ENCODE measurements around the gene MYO9A. TPM values are rescaled to one million over a fixed set of nuclear protein-coding genes. Genes with fewer than 3 reads are reported as not detected.

MYO9A gene
- polyA plus RNA-seq, 1 donor from 2014 or later = 23.1 TPM

DNA sequence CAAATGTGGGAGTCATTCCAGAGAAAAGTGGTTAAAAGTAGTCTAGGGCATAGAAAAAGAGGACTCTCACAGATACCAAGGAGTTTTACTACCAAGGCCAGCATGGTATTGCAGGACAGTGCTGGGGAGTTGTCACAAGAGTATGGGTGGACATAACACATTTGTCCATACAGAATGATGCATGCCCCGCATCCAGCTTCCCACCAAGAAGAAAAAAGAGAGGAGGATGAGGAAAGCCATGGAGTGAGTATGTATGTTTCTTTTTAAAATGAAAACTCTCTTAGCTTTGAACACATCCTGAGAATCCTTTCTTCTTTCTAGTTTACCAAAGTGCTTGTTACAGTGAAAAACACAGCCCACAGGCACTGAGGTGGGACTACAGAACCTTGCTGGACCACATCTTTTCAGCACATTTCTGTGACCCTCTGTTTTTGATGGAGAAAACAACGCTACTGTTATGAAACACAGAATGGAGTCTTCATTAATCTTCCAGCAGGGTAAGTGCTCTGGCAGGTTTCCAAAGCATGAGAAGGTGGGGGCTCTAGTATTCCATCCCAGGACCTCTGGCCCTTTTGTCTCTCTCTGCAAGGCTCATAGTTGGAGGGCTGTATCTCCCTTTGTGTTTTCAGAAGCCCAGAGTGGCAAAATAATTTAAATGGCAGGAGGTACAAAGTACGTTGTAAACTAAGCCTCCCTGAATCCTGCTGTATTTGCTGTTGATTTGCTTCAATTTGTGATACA, 294.9 kb downstream of the MYO9A start:
- Mint-ChIP-seq H3K27me3 (no peaks in the 10 kb centered on the region), H3K4me1 (no peaks in the 10 kb centered on the region), H3K27ac (no peak overlapping the region), H3K36me3 (peaks cover 35% of the 10 kb centered on the region), H3K9me3 (peaks cover 4 to 43% (median 13%) of the 10 kb centered on the region in 3 donors), H3K4me3 (no peak overlapping the region)

DNA sequence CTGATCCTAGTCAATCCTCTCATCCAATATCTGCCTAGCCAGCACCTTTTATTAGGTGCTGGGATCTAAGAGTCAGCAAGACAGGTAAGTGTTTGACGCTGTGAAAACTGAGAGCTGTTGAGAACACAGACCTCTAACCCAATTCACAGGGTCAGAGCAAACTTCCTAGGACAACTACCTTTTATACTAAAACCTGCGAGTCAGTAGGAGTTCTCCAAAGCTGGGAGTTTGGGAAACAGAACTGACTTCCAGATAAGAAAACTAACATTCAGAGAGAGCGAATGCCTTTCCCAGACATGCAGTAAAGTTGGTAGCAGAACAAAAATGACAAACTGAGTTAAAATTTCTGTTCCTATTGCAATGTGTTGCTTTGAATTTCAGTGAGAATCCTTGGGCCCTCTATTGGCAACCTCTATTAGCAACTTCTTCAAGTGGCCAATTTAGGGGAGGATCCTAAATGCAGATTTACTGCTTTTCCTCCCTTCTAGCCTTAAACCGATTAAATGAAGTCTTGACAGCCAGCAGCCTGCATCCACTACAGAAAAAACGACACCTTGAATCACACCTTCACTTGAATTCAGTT, 296.3 kb downstream of the MYO9A start:
- Mint-ChIP-seq H3K4me1 (no peaks in the 10 kb centered on the region), H3K9me3 (peaks cover 4 to 43% (median 13%) of the 10 kb centered on the region in 3 donors), H3K4me3 (no peak overlapping the region), H3K27ac (no peak overlapping the region), H3K36me3 (peaks cover 25% of the 10 kb centered on the region), H3K27me3 (no peaks in the 10 kb centered on the region)

GRCh38 chr15:71820127-71820526, 297.8 kb downstream of the MYO9A start:
- H3K4me1 Mint-ChIP-seq = no peaks in the 10 kb centered on the region

GRCh38 chr15:71817351-71817750, 300.6 kb downstream of the MYO9A start:
- Mint-ChIP-seq H3K27me3 (no peaks in the 10 kb centered on the region), H3K36me3 (peaks cover 5% of the 10 kb centered on the region), H3K4me3 (no peak overlapping the region), H3K4me1 (no peaks in the 10 kb centered on the region), H3K27ac (no peak overlapping the region), H3K9me3 (peaks cover 0 to 26% (median 10%) of the 10 kb centered on the region in 3 donors)

More at GRCh38 chr15:71820127-71820526, 297.8 kb downstream of the MYO9A start:
- H3K4me3 Mint-ChIP-seq = no peak overlapping the region
- H3K9me3 Mint-ChIP-seq = peaks cover 4 to 43% (median 13%) of the 10 kb centered on the region in 3 donors
- H3K36me3 Mint-ChIP-seq = peaks cover 18% of the 10 kb centered on the region
- H3K27me3 Mint-ChIP-seq = no peaks in the 10 kb centered on the region
- H3K27ac Mint-ChIP-seq = no peak overlapping the region

GRCh38 chr15:71815301-71815700, 302.6 kb downstream of the MYO9A start:
- no peaks in the 10 kb centered on the region for H3K4me1 Mint-ChIP-seq
- H3K36me3 Mint-ChIP-seq = no peaks in the 10 kb centered on the region
- no peak overlapping the region for H3K4me3 Mint-ChIP-seq
- no peak overlapping the region for H3K27ac Mint-ChIP-seq
- no peaks in the 10 kb centered on the region for H3K27me3 Mint-ChIP-seq
- peaks cover 0 to 10% (median 7%) of the 10 kb centered on the region in 3 donors for H3K9me3 Mint-ChIP-seq

DNA sequence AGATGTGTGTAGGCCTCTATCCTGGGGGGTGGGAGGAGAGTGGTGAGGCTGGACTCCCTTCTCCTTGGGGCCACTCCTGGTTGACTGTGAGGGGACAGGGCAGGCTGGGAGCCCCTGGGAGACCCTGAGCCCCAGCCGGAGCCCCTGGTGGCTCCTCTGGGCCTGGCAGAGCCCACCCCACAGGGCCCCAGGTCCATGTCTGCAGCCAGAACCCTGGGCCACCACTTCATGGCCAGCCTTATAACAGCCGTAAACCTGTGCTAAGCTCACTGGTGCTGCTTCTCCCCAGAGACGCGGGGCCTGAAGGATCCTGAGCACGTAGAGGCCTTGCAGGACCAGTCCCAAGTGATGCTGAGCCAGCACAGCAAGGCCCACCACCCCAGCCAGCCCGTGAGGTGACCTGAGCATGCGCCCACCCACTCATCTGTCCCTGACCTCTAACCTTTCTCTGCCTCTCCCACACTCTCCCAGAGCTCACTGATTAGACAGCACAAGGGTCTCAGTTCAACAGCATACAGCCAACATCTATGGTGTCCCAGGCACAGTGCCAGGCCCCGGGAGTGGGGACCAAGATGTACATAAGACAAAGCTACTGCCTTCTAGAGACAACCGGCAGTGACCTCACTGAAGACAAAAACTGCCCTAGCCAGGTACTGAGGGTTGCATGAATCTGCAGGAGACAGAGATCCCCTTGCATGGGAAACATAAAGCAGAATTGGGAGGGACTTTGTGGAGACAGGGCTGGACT, 304.1 kb downstream of the MYO9A start:
- Mint-ChIP-seq H3K27me3 (no peaks in the 10 kb centered on the region), H3K27ac (no peak overlapping the region), H3K36me3 (no peaks in the 10 kb centered on the region), H3K4me1 (no peaks in the 10 kb centered on the region), H3K4me3 (no peak overlapping the region), H3K9me3 (peaks cover 0 to 4% (median 0%) of the 10 kb centered on the region in 3 donors)

- no peaks in the 10 kb centered on the region for H3K36me3 Mint-ChIP-seq
- no peak overlapping the region for H3K27ac Mint-ChIP-seq
- H3K4me3 Mint-ChIP-seq = no peak overlapping the region
- H3K9me3 Mint-ChIP-seq = no peaks in the 10 kb centered on the region
- H3K27me3 Mint-ChIP-seq = no peaks in the 10 kb centered on the region
- H3K4me1 Mint-ChIP-seq = no peaks in the 10 kb centered on the region
Measured at GRCh38 chr15:71812966-71813722, 304.8 kb downstream of the MYO9A start.

DNA sequence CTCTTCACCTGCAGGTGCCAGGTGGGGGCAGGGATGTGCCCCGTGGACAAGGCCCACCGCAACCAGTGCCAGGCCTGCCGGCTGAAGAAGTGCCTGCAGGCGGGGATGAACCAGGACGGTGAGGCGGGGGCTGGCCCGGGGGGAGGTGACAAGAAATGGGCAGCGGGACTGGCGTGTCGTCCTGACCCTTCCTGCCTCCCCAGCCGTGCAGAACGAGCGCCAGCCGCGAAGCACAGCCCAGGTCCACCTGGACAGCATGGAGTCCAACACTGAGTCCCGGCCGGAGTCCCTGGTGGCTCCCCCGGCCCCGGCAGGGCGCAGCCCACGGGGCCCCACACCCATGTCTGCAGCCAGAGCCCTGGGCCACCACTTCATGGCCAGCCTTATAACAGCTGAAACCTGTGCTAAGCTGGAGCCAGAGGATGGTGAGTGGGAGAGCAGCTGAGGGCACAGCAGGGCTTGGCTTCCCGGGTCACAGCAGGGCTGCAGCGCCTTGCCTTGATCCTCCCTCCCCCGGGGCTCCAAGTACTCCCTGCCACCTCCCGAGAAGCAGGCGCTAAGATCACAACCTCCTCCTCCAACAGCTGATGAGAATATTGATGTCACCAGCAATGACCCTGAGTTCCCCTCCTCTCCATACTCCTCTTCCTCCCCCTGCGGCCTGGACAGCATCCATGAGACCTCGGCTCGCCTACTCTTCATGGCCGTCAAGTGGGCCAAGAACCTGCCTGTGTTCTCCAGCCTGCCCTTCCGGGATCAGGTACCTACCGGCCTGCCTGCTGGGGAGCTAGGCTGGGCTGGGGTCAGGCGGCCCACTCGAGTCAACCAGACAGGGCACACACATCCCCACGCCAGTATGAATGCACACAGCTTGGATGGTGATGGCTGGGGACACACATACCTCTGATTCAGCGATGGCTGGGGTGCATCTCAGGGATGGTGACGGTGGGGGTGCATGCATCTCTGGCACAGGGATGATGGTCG, 305.9 kb downstream of the MYO9A start:
- Mint-ChIP-seq H3K4me1 (no peaks in the 10 kb centered on the region), H3K36me3 (no peaks in the 10 kb centered on the region), H3K4me3 (no peak overlapping the region), H3K27ac (no peak overlapping the region), H3K9me3 (no peaks in the 10 kb centered on the region), H3K27me3 (no peaks in the 10 kb centered on the region)

DNA sequence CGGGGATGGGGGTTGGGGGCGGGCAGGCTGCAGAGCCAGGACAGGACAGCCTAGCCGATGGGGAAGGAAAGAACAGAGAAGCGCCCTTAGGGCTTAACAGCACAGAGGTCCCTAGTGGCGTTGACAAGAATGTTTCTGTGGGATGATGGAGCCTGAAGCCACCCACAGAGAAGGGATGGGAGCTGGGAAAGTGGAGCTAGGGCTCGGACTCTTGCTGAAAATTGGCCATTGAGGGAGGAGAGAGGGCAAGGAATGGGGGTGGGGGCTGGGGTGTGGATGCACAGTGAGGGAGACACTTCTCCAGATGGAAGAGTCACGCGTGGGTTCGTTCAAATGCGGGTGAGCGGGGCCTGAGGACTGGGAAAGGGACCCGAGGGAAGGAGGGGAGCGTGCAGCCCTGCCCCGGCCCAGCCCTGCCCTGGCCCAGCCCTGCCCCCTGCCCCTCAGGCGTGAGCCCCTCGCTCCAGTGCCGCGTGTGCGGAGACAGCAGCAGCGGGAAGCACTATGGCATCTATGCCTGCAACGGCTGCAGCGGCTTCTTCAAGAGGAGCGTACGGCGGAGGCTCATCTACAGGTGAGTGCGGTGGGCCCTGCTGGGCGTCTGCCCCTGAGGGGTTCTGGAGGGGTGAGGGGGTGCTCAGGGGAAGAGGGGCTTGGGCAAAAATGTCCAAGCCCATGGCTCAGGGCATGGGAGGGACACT, 306.8 kb downstream of the MYO9A start:
- H3K9me3 Mint-ChIP-seq = no peaks in the 10 kb centered on the region
- H3K27ac Mint-ChIP-seq = no peak overlapping the region
- no peaks in the 10 kb centered on the region for H3K27me3 Mint-ChIP-seq
- no peaks in the 10 kb centered on the region for H3K36me3 Mint-ChIP-seq
- H3K4me3 Mint-ChIP-seq = no peak overlapping the region
- no peaks in the 10 kb centered on the region for H3K4me1 Mint-ChIP-seq

DNA sequence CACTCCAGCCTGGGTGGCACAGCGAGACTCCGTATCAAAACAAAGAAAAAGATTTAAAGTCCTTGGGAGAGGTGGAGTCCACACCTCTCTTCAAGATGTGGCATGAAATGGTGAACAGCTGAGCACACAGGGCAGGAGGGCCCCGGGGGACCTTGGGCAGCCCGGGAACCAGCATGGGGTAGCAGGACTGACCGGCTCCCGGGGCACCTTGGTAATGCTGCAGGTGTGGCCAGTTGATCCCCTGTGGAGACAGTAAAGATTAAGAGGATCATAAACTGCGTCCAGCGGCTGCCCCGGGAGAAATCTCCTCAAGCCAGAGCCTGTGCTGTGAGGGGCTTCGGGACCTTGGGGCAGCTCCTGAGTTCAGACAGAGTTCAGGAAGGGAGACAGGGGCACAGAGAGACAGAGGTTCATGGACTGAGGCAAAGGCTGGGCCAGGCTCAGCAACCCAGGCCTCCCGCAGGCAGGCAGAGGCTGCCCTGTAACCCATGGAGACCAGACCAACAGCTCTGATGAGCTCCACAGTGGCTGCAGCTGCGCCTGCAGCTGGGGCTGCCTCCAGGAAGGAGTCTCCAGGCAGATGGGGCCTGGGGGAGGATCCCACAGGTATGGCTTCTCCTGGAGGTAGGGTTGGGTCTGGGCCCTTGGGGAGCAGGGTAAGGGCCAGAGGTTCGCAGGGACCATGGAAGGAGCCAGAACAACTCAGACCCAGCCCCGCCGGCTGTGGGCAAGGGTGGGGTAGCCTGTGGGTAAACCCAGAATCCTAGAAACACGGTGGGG, 307.5 kb downstream of the MYO9A start, which contains the start of gene NR2E3:
Gene NR2E3 (plus strand): TSS at position 299 of the 780 bp plus-strand sequence. CDS start 190 bp downstream, at position 489.
- Mint-ChIP-seq H3K27me3 (peaks cover 2% of the 10 kb centered on the region), H3K36me3 (no peaks in the 10 kb centered on the region), H3K9me3 (no peaks in the 10 kb centered on the region), H3K4me1 (no peaks in the 10 kb centered on the region), H3K4me3 (no peak within 1 kb of the TSS), H3K27ac (peak within 1 kb of the TSS in 1 of 3 donors; percentile 35)

GRCh38 chr15:71809346-71809745, 308.6 kb downstream of the MYO9A start:
- Mint-ChIP-seq H3K4me1 (no peaks in the 10 kb centered on the region), H3K27ac (no peak overlapping the region), H3K36me3 (no peaks in the 10 kb centered on the region), H3K9me3 (no peaks in the 10 kb centered on the region), H3K4me3 (no peak overlapping the region), H3K27me3 (peaks cover 2% of the 10 kb centered on the region)

DNA sequence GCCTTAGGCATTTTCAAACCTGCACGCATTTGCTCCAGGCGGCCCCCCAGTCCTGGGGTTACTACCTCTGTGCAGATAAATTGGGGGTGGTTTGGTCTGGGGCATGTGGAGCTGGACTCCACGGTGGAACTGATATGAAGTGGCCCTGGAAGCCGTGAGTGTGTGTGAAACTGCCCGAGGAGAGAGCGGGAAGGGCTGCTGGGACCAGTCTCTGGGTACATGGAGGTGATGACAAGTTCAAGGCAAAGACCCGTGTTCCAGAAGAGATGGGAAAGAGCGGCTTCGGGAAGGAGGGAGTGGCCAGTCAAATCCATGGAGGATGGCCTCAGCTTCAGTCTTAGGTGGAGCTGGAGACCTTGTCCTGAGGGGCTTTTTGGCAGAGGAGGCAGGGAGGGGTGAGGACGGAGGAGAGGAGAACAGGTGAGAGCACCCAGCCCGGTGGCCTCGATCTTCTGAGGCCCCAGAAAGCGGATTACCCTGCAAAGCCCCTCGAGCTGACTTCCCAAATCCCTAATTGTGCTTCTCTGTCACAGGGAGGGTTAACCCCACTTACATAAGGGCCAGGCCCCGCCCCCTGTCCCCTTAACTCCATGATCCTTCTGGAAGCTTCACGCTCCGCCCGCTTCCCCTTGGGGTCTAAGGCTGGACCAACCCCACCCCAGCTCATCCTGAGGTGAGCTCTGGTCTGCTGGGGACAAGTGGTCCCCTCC, 309.5 kb downstream of the MYO9A start:
- H3K27ac Mint-ChIP-seq = no peak overlapping the region
- no peaks in the 10 kb centered on the region for H3K4me1 Mint-ChIP-seq
- H3K36me3 Mint-ChIP-seq = no peaks in the 10 kb centered on the region
- peaks cover 2% of the 10 kb centered on the region for H3K27me3 Mint-ChIP-seq
- H3K4me3 Mint-ChIP-seq = no peak overlapping the region
- H3K9me3 Mint-ChIP-seq = no peaks in the 10 kb centered on the region

All from IgD-negative memory B cell (primary cell).